Activated CD8-positive, alpha-beta T cell treated with anti-CD3 and anti-CD28 coated beads, Interleukin-2, amount 10 ng/mL, durations not matched to agents 7 days and 5 days (primary cell): ENCODE data around the gene MSH2. TPM values are rescaled to one million over a fixed set of nuclear protein-coding genes. Genes with fewer than 3 reads are reported as not detected.
"Not testable (repeated sequence)": the region's sequence is repeated elsewhere in the genome, so short reads cannot be mapped to it uniquely, and the experiment has no call there.

Source experiments
- ATAC-seq: fragments of 150-1000 bp; cut with Tn5 transposase; one replicate; pipeline ENCODE4 v1.10.0; 2021; ENCODE audit warnings: moderate library complexity
- CTCF ChIA-PET: fragments of 350-600 bp; sonication (Branson Sonifier 250); formaldehyde crosslinking; loops from one replicate; lab custom pipeline; 2021; ENCODE audit warnings: antibody characterized with exemption; lab: Charles Lee
- POLR2A ChIA-PET: fragments of 350-600 bp; sonication (Branson Sonifier 250); formaldehyde crosslinking; loops from one replicate; lab custom pipeline; 2021; ENCODE audit warnings: antibody characterized with exemption; lab: Charles Lee
- DNase-seq: peaks from one replicate; pipeline ENCODE4 v3.0.0-alpha.2; 2020
- H3K27ac Mint-ChIP-seq: one replicate; pipeline ENCODE4 v1.8.0; 2021; ENCODE audit warnings: mild to moderate bottlenecking, mixed read lengths
- H3K27me3 Mint-ChIP-seq: one replicate; pipeline ENCODE4 v1.8.0; 2021; ENCODE audit warnings: low read depth, mixed read lengths
- H3K36me3 Mint-ChIP-seq: one replicate; pipeline ENCODE4 v1.8.0; 2021; ENCODE audit warnings: low read depth, mixed read lengths
- H3K4me1 Mint-ChIP-seq: one replicate; pipeline ENCODE4 v1.8.0; 2021; ENCODE audit warnings: low read depth, mixed read lengths
- H3K4me3 Mint-ChIP-seq: one replicate; pipeline ENCODE4 v1.8.0; 2021; ENCODE audit warnings: mild to moderate bottlenecking, mixed read lengths
- H3K9me3 Mint-ChIP-seq: one replicate; pipeline ENCODE4 v1.8.0; 2022; ENCODE audit warnings: mixed read lengths; ENCODE audit not compliant: insufficient read depth
- total RNA-seq, 2 experiments: library from RNA; stranded (reverse); gene quantifications; one replicate each; pipeline ENCODE4 v1.2.3, GENCODE V29; 2021

The MSH2 gene
- total RNA-seq = 10 to 100 TPM; 52.5 to 59.3 TPM

- H3K4me1 Mint-ChIP-seq = peaks cover 34% of the 10 kb centered on the region
- H3K4me3 Mint-ChIP-seq = peak within 1 kb of the TSS; percentile 89
- H3K9me3 Mint-ChIP-seq = no peaks in the 10 kb centered on the region
- ChIA-PET CTCF (interaction anchor here (0.9 to 3.5 kb wide), 5 partner anchors 10 to 364 kb away, joined by 3 to 13 read pairs (median 4); no protein-coding TSS in a partner anchor), POLR2A (interaction anchor here (0.6 to 1.1 kb wide), 5 partner anchors 10 to 424 kb away, joined by 3 to 4 read pairs (median 3); partner anchors contain the start of gene MSH6)
- H3K27me3 Mint-ChIP-seq = no peaks in the 10 kb centered on the region
- peaks cover 32% of the 10 kb centered on the region for H3K36me3 Mint-ChIP-seq
- ATAC-seq (peak; percentile 94), DNase-seq (peak; percentile 95)
- H3K27ac Mint-ChIP-seq = peak within 1 kb of the TSS; percentile 92
Measured at GRCh38 chr2:47402805-47403608, at the start of gene MSH2. Gene MSH2 (plus strand): TSS chr2:47403156. CDS start chr2:47403192, 36 bp downstream.

DNA sequence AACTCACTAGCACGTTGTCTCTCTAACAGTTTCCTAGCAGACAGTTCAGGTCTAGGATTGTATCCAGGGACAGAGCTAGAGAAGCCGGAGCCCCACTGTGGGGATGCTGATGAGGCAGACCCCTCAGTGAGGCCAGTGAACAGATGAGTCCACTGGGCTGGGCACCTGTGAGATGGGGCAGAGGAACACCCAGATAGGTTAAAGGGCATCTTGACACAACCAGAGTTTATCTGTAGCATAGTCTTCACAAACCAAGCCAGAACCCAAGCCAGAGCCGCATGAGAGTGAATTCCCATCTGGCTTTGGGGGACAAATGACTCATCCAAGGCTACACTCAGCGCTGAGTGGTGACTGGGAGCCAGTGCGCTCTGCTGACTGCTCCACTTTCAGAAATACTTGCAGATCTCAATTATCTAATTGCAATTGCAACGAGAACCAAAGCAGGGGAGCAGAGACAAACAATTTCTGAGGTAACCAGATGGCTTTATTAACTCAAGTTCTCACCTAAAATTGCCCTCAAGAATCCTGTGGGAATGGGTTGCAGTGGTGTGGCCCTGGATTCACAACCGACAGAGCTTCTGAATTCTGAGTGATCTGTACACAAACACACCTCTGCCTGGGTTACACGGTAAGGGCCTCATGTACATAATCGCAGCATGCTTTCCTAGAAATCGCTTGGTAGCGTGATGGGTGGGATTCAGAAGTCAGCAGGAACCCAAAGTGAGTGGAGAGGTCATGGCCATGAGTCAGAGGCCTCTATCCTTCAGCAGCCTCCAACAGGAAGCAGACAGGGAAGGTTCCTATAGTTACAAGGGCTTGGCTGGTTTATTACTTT, 48.7 kb upstream of the MSH2 start:
- Mint-ChIP-seq H3K27ac (no peak overlapping the region), H3K9me3 (no peaks in the 10 kb centered on the region), H3K27me3 (no peaks in the 10 kb centered on the region), H3K36me3 (no peaks in the 10 kb centered on the region), H3K4me3 (no peak overlapping the region), H3K4me1 (no peaks in the 10 kb centered on the region)
- no peak for DNase-seq
- POLR2A ChIA-PET = interaction anchor here (0.6 kb wide), 1 partner anchor 34 kb away, joined by 3 read pairs; no protein-coding TSS in a partner anchor
- no peak for ATAC-seq
- CTCF ChIA-PET = no interaction called here

DNA sequence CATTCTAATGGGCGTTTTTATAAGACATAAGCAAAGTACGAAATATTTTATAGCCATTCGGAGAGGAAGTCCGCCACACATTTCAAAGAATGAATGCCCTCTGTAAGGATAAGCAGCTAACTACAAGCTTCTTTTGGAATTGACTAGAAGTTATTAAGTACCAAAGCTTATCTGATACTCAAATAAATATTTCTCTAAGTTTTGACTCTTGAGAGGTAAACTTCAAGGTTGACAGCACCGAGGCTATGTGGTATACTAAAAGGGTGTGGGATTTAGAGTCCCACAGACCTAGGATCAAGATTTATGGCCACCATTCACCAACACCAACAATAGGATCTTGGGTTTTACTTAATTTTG, 48.1 kb upstream of the MSH2 start:
- ATAC-seq = no peak
- ChIA-PET CTCF (no interaction called here), POLR2A (no interaction called here)
- no peaks in the 10 kb centered on the region for H3K4me1 Mint-ChIP-seq
- no peaks in the 10 kb centered on the region for H3K9me3 Mint-ChIP-seq
- no peak for DNase-seq
- H3K27me3 Mint-ChIP-seq = no peaks in the 10 kb centered on the region
- H3K27ac Mint-ChIP-seq = no peak overlapping the region
- H3K4me3 Mint-ChIP-seq = no peak overlapping the region
- no peaks in the 10 kb centered on the region for H3K36me3 Mint-ChIP-seq

- ChIA-PET CTCF (no interaction called here), POLR2A (no interaction called here)
- DNase-seq (no peak), ATAC-seq (no peak)
- Mint-ChIP-seq H3K27me3 (no peaks in the 10 kb centered on the region), H3K36me3 (no peaks in the 10 kb centered on the region), H3K4me1 (no peaks in the 10 kb centered on the region), H3K9me3 (no peaks in the 10 kb centered on the region), H3K27ac (no peak overlapping the region), H3K4me3 (no peak overlapping the region)
Measured at GRCh38 chr2:47357483-47357882, 45.5 kb upstream of the MSH2 start.

DNA sequence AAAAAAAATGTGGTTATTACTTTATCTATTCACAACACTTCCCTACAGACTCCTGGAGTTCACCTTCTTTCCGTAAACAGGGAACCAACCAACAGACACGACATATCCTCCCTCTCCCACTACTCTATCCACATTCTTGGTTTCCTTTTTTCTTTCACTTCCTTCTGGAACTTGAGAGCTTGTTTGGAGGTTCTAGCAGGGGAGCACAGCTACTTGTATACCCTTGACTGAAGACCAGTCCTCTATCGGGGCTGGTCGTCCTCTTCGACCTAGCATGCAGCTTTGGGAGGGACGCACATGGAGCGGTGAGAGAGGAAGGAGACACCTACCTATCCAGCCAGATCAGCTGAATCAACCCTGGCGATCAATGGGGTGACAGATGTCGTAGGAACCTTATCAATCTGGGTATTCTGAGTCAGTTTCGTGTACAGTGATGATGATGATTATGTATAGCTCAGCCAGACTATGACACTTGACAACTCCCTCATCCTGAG, 43.5 kb upstream of the MSH2 start:
- ChIA-PET POLR2A (interaction anchor here (0.6 kb wide), 1 partner anchor 177 kb away, joined by 3 read pairs; no protein-coding TSS in a partner anchor), CTCF (interaction anchor here (1.5 kb wide), 1 partner anchor 408 kb away, joined by 3 read pairs; no protein-coding TSS in a partner anchor)
- Mint-ChIP-seq H3K9me3 (no peaks in the 10 kb centered on the region), H3K27me3 (peaks cover 3% of the 10 kb centered on the region), H3K27ac (no peak overlapping the region), H3K4me1 (no peaks in the 10 kb centered on the region), H3K36me3 (no peaks in the 10 kb centered on the region), H3K4me3 (no peak overlapping the region)
- no peak for ATAC-seq
- no peak for DNase-seq

GRCh38 chr2:47360283-47360682, 42.7 kb upstream of the MSH2 start:
- POLR2A ChIA-PET = no interaction called here

DNA sequence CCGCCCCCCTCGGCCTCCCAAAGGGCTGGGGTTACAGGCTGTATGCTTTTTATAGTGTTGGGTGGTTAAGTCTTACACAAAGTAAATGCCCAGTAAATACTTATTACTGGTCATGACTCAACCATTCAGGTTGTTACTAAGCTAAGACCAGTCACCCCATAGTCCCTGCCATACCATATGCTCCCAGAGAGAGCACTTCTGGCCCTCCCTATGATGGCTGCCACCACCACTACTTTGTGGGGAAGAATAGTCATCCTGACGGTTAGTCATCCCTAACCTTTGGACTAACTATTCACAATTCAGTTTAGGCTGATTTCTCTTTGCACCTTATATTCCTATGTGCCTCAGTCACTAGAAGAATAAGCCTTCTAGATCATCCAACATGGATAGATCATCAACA, 42.0 kb upstream of the MSH2 start:
- no peaks in the 10 kb centered on the region for H3K9me3 Mint-ChIP-seq
- ChIA-PET POLR2A (no interaction called here), CTCF (no interaction called here)
- H3K36me3 Mint-ChIP-seq = no peaks in the 10 kb centered on the region
- H3K4me1 Mint-ChIP-seq = no peaks in the 10 kb centered on the region
- DNase-seq (no peak), ATAC-seq (no peak)
- H3K27me3 Mint-ChIP-seq = peaks cover 3% of the 10 kb centered on the region
- no peak overlapping the region for H3K27ac Mint-ChIP-seq
- no peak overlapping the region for H3K4me3 Mint-ChIP-seq

More at GRCh38 chr2:47360283-47360682, 42.7 kb upstream of the MSH2 start:
- H3K4me3 Mint-ChIP-seq = no peak overlapping the region
- no peak for DNase-seq
- peaks cover 3% of the 10 kb centered on the region for H3K27me3 Mint-ChIP-seq
- no peak for ATAC-seq
- H3K4me1 Mint-ChIP-seq = no peaks in the 10 kb centered on the region
- no peak overlapping the region for H3K27ac Mint-ChIP-seq
- H3K36me3 Mint-ChIP-seq = no peaks in the 10 kb centered on the region
- H3K9me3 Mint-ChIP-seq = no peaks in the 10 kb centered on the region
- CTCF ChIA-PET = interaction anchor here (1.5 kb wide), 1 partner anchor 407 kb away, joined by 3 read pairs; no protein-coding TSS in a partner anchor

DNA sequence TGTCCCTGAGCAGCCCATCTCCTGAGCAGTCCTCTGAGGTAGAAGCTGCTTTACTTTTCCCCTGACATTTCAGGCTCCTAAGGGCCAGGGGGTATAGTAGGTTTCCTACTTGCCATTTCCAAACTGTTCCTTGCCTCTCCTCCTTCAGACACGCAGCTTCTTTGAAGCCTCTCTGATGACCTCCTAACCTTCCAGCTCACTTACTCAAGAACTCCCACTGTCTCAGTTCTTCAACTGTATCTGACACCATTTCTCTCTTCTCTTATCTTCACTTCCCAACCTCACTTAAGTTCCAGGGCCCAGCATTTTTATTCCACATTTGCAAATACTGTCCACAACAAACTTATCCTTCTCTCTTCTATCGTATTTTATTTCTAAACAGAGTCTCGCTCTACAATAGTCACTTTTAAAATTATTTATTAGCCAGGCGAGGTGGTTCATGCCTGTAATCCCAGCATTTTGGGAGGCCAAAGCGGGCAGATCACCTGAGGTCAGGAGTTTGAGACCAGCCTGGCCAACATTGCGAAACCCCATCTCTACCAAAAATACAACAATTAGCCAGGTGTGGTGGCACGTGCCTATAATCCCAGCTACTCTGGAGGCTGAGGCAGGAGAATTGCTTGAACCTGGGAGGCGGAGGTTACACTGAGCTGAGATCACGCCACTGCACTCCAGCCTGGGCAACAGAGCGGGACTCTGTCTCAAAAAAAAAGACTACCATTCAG, 41.3 kb upstream of the MSH2 start:
- H3K4me3 Mint-ChIP-seq, POLR2A ChIA-PET, H3K27ac Mint-ChIP-seq, H3K9me3 Mint-ChIP-seq, DNase-seq, H3K4me1 Mint-ChIP-seq, H3K27me3 Mint-ChIP-seq, H3K36me3 Mint-ChIP-seq, CTCF ChIA-PET, ATAC-seq: not testable (repeated sequence)

- Mint-ChIP-seq H3K36me3 (no peaks in the 10 kb centered on the region), H3K4me1 (no peaks in the 10 kb centered on the region), H3K4me3 (no peak overlapping the region), H3K27me3 (peaks cover 18% of the 10 kb centered on the region), H3K27ac (no peak overlapping the region), H3K9me3 (no peaks in the 10 kb centered on the region)
- ChIA-PET CTCF (interaction anchor here (0.5 to 1.4 kb wide), 3 partner anchors 15 to 355 kb away, joined by 3 to 4 read pairs (median 4); no protein-coding TSS in a partner anchor), POLR2A (no interaction called here)
- no peak for ATAC-seq
- DNase-seq = no peak
Measured at GRCh38 chr2:47373747-47374146, 29.2 kb upstream of the MSH2 start.

DNA sequence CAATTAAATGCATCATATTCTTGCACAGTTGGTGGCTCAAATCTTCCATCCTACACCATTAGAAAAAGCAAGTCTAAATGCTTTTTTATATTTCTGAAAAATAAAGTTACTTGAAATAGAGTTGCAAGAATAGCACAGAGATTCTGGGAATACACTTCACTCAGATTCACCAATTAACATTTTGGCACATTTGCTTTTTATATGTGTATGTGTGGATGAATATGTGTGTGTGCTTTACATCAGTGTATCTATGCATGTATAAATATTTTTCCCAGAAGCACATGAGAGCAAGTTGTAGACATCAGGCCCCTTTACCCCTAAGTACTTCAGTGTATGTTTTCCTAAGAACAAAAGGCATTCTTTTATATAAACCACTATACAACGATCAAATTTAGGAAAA, 27.6 kb upstream of the MSH2 start:
- Mint-ChIP-seq H3K27ac (no peak overlapping the region), H3K27me3 (peaks cover 16% of the 10 kb centered on the region)
- CTCF ChIA-PET = interaction anchor here (1.4 to 1.5 kb wide), 2 partner anchors 13 to 52 kb away, joined by 4 to 6 read pairs; no protein-coding TSS in a partner anchor

DNA sequence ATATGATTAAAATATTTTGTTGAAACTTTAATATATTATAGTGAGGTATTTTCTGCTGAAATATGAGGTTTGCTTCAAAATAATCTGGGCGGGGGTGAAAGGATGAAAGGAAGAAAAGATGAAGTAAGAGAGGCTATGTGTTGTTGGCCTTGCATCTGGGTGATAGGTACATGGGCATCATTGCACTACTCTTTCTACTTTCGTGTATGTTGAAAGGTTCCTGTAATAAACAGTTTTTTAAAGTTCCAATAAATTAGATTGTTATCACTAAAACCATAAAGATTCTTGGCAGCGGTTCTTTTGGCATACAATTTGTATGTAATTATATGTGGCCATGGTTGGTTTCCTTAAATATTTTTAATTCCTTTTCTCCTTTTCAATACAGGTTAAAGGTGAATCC, 23.6 kb upstream of the MSH2 start:
- DNase-seq = no peak
- H3K4me3 Mint-ChIP-seq = no peak overlapping the region
- POLR2A ChIA-PET = no interaction called here
- no peak for ATAC-seq
- no peaks in the 10 kb centered on the region for H3K36me3 Mint-ChIP-seq
- CTCF ChIA-PET = no interaction called here
- H3K27ac Mint-ChIP-seq = no peak overlapping the region
- H3K27me3 Mint-ChIP-seq = peaks cover 5% of the 10 kb centered on the region
- no peaks in the 10 kb centered on the region for H3K9me3 Mint-ChIP-seq
- H3K4me1 Mint-ChIP-seq = no peaks in the 10 kb centered on the region

More for the DNA sequence above, 27.6 kb upstream of the MSH2 start:
- ATAC-seq (no peak), DNase-seq (no peak)
- POLR2A ChIA-PET = no interaction called here
- Mint-ChIP-seq H3K9me3 (no peaks in the 10 kb centered on the region), H3K4me1 (no peaks in the 10 kb centered on the region), H3K4me3 (no peak overlapping the region), H3K36me3 (no peaks in the 10 kb centered on the region)
